ENCODE data around the gene IGSF6. TPM values are rescaled to one million over a fixed set of nuclear protein-coding genes. Genes with fewer than 3 reads are reported as not detected.
"Not testable (repeated sequence)": the region's sequence is repeated elsewhere in the genome, so short reads cannot be mapped to it uniquely, and the experiment has no call there.

The IGSF6 gene
- total RNA-seq, 1 experiment from 2014 or later: 0.56 TPM

DNA sequence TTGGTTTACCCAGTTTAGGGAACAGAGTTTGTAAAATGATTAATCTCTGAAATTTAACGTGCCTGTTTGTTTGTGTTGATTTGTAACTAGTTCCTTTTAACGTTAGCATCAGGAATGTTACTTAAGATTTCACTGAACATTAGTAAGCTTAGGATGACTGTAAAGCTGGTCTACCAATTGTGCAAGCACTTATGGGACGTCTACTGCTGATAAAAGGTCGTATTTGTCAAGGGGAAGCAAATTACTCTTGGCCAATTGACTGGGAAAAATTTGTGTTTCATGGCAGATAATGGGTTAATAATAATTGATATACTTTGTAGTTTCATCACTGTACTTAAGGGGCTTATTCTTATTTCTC is 41.2 kb downstream of the IGSF6 start:
- DNase-seq: no peak
- Histone ChIP-seq H3K4me2 (ENCODE audit: low read depth, low read length, poor library complexity, severe bottlenecking) (peak overlapping the region; percentile 60), H3K36me3 (ENCODE audit: insufficient read depth, low read length) (no peaks in the 10 kb centered on the region), H3K4me1 (ENCODE audit: low read length) (peaks cover 49% of the 10 kb centered on the region), H3K27ac (ENCODE audit: low read length) (peak overlapping the region; percentile 63; the same call in 1 of the 2 replicates), H3K9me3 (ENCODE audit: low read length) (no peaks in the 10 kb centered on the region), H3K9ac (ENCODE audit: low read length) (no peak overlapping the region), H4K20me1 (ENCODE audit: insufficient read depth, low read depth, low read length) (peaks cover 24% of the 10 kb centered on the region; the same call in 1 of the 2 replicates), H3K9me2 (replicated peaks; ENCODE audit: insufficient read depth, low read length) (no peaks in the 10 kb centered on the region), H3K4me3 (ENCODE audit: low read length) (no peak overlapping the region), H2AFZ (ENCODE audit: low read length) (no peak overlapping the region), H3K27me3 (ENCODE audit: low read length) (no peaks in the 10 kb centered on the region), H3K79me2 (ENCODE audit: low read length) (peaks cover 99% of the 10 kb centered on the region)

DNA sequence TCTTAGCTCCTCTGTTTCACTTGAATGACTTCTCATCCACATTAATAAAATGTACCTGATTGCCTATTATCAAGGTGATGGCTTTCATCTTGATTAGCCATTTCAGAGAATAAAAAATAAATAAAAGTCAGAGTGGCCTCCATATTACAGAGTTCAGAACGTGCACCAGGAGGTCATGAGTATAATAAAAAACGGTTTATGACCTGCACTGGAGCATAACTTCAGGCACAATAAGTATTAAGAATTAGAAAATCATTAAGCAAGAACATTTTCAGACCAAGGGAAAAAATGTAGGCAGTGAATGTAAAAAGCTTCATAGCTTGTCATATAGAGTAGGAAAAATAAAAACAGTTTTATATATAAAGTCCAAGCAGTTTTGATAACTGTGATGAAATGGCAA is 41.6 kb downstream of the IGSF6 start:
- peak overlapping the region; percentile 32; the same call in 1 of the 2 replicates for H3K27ac ChIP-seq (ENCODE audit: low read length)
- H3K4me2 ChIP-seq (ENCODE audit: low read depth, low read length, poor library complexity, severe bottlenecking): peak overlapping the region; percentile 60
- no peak overlapping the region for H3K4me3 ChIP-seq (ENCODE audit: low read length)
- peaks cover 24% of the 10 kb centered on the region; the same call in 1 of the 2 replicates for H4K20me1 ChIP-seq (ENCODE audit: insufficient read depth, low read depth, low read length)
- no peak overlapping the region for H3K9ac ChIP-seq (ENCODE audit: low read length)
- no peaks in the 10 kb centered on the region for H3K9me2 ChIP-seq (replicated peaks; ENCODE audit: insufficient read depth, low read length)
- no peaks in the 10 kb centered on the region for H3K27me3 ChIP-seq (ENCODE audit: low read length)
- no peaks in the 10 kb centered on the region for H3K36me3 ChIP-seq (ENCODE audit: insufficient read depth, low read length)
- peaks cover 97% of the 10 kb centered on the region for H3K79me2 ChIP-seq (ENCODE audit: low read length)
- H2AFZ ChIP-seq (ENCODE audit: low read length): no peak overlapping the region
- H3K4me1 ChIP-seq (ENCODE audit: low read length): peaks cover 45% of the 10 kb centered on the region
- no peak for DNase-seq
- H3K9me3 ChIP-seq (ENCODE audit: low read length): no peaks in the 10 kb centered on the region

DNA sequence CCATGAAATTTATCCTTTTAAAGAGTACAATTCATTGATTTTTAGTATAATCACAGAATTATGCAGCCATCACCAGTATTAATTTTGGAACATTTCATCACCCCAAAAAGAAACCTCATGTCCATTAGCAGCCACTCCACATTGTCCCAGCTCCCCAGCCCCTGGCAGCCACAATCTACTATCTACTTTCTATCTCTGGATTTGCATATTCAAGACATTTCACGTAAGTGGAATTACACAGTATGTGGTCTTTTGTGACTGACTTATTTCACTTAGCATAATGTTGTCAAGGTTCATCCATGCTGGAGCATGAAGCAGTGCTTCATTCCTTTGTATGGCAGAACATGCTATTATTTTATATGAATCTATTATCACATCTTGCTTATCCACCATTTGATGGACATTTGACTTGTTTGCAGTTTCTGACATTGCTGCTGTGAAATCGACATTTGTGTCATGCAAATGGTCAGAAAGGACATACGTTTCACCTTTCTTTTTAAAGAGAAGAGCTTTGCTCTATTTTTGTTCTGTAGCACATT is 42.3 kb downstream of the IGSF6 start:
- H3K4me2 ChIP-seq (ENCODE audit: low read depth, low read length, poor library complexity, severe bottlenecking): peak overlapping the region; percentile 60

DNA sequence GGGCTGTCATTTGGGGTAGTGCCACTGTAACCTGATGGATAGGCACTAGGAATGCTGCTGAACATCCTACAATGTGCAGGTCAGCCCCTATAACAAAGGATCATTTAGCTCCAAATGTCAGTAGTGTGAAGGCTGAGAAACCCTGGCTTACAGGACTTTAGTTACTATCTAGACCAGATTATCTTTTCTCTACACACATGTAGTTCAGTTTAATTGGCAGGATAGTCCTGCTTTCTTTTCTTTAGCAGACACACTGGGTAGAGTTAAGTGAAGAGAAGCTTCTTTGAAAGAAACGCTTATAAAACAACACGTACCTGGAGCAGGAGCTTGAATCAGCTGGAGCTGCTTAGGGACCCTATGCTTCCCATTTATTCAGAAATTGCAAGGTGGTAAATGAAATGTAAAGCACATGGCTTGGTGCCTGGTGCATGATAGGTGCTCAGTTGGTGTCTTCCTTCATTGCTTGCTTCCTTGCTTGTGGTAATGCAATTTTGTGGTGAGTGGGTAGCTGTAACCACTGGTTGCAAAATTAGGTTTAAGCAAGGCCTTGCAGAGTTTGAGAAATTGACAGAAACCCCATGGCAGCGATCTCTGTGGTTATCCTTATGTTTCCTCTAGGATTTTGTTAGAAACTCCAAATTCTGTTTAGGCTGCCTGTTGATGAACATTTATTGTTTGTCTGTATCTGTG is 43.6 kb downstream of the IGSF6 start:
- Histone ChIP-seq H3K79me2 (ENCODE audit: low read length) (peaks cover 96% of the 10 kb centered on the region), H3K9ac (ENCODE audit: low read length) (no peak overlapping the region; the same call in 1 of the 2 replicates), H3K9me2 (replicated peaks; ENCODE audit: insufficient read depth, low read length) (no peaks in the 10 kb centered on the region), H3K27me3 (ENCODE audit: low read length) (no peaks in the 10 kb centered on the region), H3K4me1 (ENCODE audit: low read length) (peaks cover 44% of the 10 kb centered on the region), H3K4me3 (ENCODE audit: low read length) (peak overlapping the region; percentile 8), H2AFZ (ENCODE audit: low read length) (no peak overlapping the region), H4K20me1 (ENCODE audit: insufficient read depth, low read depth, low read length) (peaks cover 35% of the 10 kb centered on the region; the same call in 1 of the 2 replicates), H3K27ac (ENCODE audit: low read length) (peak overlapping the region; percentile 32; the same call in 1 of the 2 replicates), H3K9me3 (ENCODE audit: low read length) (no peaks in the 10 kb centered on the region), H3K4me2 (ENCODE audit: low read depth, low read length, poor library complexity, severe bottlenecking) (peak overlapping the region; percentile 60), H3K36me3 (ENCODE audit: insufficient read depth, low read length) (no peaks in the 10 kb centered on the region)
- DNase-seq: no peak

More for the DNA sequence above, 42.3 kb downstream of the IGSF6 start:
- Histone ChIP-seq H3K79me2 (ENCODE audit: low read length) (peaks cover 97% of the 10 kb centered on the region), H4K20me1 (ENCODE audit: insufficient read depth, low read depth, low read length) (peaks cover 28% of the 10 kb centered on the region; the same call in 1 of the 2 replicates), H3K4me3 (ENCODE audit: low read length) (peak overlapping the region; percentile 8), H3K27ac (ENCODE audit: low read length) (peak overlapping the region; percentile 32), H3K9me2 (replicated peaks; ENCODE audit: insufficient read depth, low read length) (no peaks in the 10 kb centered on the region), H3K36me3 (ENCODE audit: insufficient read depth, low read length) (no peaks in the 10 kb centered on the region), H3K27me3 (ENCODE audit: low read length) (no peaks in the 10 kb centered on the region), H3K9ac (ENCODE audit: low read length) (no peak overlapping the region), H3K9me3 (ENCODE audit: low read length) (no peaks in the 10 kb centered on the region), H2AFZ (ENCODE audit: low read length) (no peak overlapping the region), H3K4me1 (ENCODE audit: low read length) (peaks cover 44% of the 10 kb centered on the region)
- peak; percentile 48 for DNase-seq

- not testable (repeated sequence) for DNase-seq; H3K9me2 ChIP-seq (replicated peaks; ENCODE audit: insufficient read depth, low read length); H2AFZ ChIP-seq (ENCODE audit: low read length); H3K9ac ChIP-seq (ENCODE audit: low read length); H3K27ac ChIP-seq (ENCODE audit: low read length); H3K9me3 ChIP-seq (ENCODE audit: low read length); H3K27me3 ChIP-seq (ENCODE audit: low read length); H3K4me3 ChIP-seq (ENCODE audit: low read length); H3K4me2 ChIP-seq (ENCODE audit: low read depth, low read length, poor library complexity, severe bottlenecking); H3K36me3 ChIP-seq (ENCODE audit: insufficient read depth, low read length)
- Histone ChIP-seq H4K20me1 (ENCODE audit: insufficient read depth, low read depth, low read length) (peaks cover 49% of the 10 kb centered on the region), H3K4me1 (ENCODE audit: low read length) (peaks cover 48% of the 10 kb centered on the region), H3K79me2 (ENCODE audit: low read length) (peaks cover 96% of the 10 kb centered on the region)
Measured at GRCh38 chr16:21605848-21606247, 46.6 kb downstream of the IGSF6 start.

DNA sequence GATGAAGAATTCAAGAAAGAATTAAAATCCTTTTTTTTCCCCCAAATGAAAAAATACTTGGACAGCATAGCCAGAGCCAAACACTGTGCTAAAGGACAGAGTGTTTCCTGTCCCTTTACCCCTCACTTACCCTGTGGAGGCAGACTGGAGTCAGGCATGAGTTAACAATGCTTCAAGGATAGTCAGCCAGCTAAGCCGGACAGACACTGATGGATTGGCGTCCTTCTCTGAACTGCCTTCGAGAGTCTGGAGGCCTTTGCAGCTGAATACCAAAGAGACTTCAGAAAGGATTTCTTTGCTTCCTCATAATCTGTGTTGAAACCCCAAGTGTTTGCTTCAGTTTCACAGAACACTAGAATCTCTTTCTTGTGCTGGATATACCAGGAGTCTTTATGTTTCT is 48.5 kb downstream of the IGSF6 start:
- no peak overlapping the region for H3K27ac ChIP-seq (ENCODE audit: low read length)
- H3K9ac ChIP-seq (ENCODE audit: low read length): no peak overlapping the region
- no peak overlapping the region for H3K4me3 ChIP-seq (ENCODE audit: low read length)
- H3K9me2 ChIP-seq (replicated peaks; ENCODE audit: insufficient read depth, low read length): no peaks in the 10 kb centered on the region
- H4K20me1 ChIP-seq (ENCODE audit: insufficient read depth, low read depth, low read length): peaks cover 46% of the 10 kb centered on the region
- H3K79me2 ChIP-seq (ENCODE audit: low read length): peaks cover 86% of the 10 kb centered on the region
- no peaks in the 10 kb centered on the region for H3K9me3 ChIP-seq (ENCODE audit: low read length)
- H2AFZ ChIP-seq (ENCODE audit: low read length): no peak overlapping the region
- no peaks in the 10 kb centered on the region for H3K27me3 ChIP-seq (ENCODE audit: low read length)
- DNase-seq: no peak
- no peaks in the 10 kb centered on the region for H3K36me3 ChIP-seq (ENCODE audit: insufficient read depth, low read length)
- no peak overlapping the region for H3K4me2 ChIP-seq (ENCODE audit: low read depth, low read length, poor library complexity, severe bottlenecking)
- H3K4me1 ChIP-seq (ENCODE audit: low read length): peaks cover 32% of the 10 kb centered on the region

DNA sequence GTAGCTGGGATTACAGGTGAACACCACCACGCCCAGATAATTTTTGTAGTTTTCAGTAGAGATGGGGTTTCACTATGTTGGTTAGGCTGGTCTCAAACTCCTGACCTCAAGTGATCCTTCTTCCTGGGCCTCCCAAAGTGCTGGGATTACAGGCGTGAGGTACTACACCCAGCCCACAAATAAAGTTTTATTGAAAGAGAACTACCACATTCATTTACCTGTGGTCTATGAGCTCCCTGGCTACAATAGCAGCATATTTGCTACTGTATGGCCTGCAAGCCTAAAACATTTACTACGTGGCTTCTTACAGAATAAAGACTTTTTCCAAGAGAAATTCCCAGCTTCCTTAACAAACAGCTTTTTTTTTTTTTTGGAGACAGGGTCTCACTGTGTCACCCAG is 49.6 kb downstream of the IGSF6 start:
- Histone ChIP-seq H3K4me3 (ENCODE audit: low read length) (no peak overlapping the region), H3K9me2 (replicated peaks; ENCODE audit: insufficient read depth, low read length) (no peaks in the 10 kb centered on the region), H2AFZ (ENCODE audit: low read length) (no peak overlapping the region), H3K9ac (ENCODE audit: low read length) (no peak overlapping the region), H4K20me1 (ENCODE audit: insufficient read depth, low read depth, low read length) (peaks cover 40% of the 10 kb centered on the region), H3K27ac (ENCODE audit: low read length) (no peak overlapping the region), H3K4me2 (ENCODE audit: low read depth, low read length, poor library complexity, severe bottlenecking) (no peak overlapping the region), H3K4me1 (ENCODE audit: low read length) (peaks cover 29% of the 10 kb centered on the region), H3K9me3 (ENCODE audit: low read length) (no peaks in the 10 kb centered on the region), H3K27me3 (ENCODE audit: low read length) (no peaks in the 10 kb centered on the region), H3K36me3 (ENCODE audit: insufficient read depth, low read length) (no peaks in the 10 kb centered on the region), H3K79me2 (ENCODE audit: low read length) (peaks cover 75% of the 10 kb centered on the region)
- DNase-seq: no peak

DNA sequence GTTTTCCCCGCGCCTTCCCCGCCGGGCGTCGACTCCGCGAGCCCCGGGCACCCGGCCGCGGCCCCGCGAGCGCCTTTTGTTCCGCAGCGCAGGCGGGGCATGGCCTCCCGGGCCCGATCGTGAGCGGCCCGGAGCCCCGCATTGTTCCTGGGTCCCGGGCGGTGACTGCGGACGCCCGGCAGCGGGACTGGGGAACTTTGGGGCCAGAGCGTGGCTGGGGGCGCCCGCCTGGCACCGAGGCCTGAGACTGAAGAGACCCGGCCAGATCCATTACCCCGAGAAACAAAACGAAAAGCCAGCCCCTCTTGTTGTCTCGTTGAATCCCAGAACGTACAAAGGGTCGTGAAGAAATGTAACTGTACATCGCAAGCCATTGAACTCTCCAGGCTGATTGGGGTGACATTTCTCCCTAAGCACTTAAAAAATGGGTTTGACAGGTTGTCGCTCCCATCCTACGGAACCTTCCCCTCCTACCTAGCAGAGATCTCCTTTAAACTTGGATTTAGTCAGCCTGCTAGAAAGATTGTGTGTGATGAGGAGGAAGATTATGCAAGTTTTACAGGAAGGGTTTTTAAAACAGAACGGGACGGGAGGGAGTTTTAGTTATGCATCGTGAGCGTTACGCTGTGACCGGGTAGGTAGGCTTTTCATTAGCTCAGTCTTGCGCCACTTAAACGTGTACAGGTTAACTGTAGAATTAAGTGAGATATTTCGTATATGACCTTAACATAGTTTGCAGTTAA is 52.2 kb downstream of the IGSF6 start:
- Histone ChIP-seq H3K4me3 (ENCODE audit: low read length) (peak overlapping the region; percentile 85), H3K27ac (ENCODE audit: low read length) (peak overlapping the region; percentile 75), H2AFZ (ENCODE audit: low read length) (no peak overlapping the region), H3K27me3 (ENCODE audit: low read length) (no peaks in the 10 kb centered on the region), H3K9me2 (replicated peaks; ENCODE audit: insufficient read depth, low read length) (no peaks in the 10 kb centered on the region), H3K4me1 (ENCODE audit: low read length) (peaks cover 29% of the 10 kb centered on the region), H3K4me2 (ENCODE audit: low read depth, low read length, poor library complexity, severe bottlenecking) (peak overlapping the region; percentile 89), H3K36me3 (ENCODE audit: insufficient read depth, low read length) (no peaks in the 10 kb centered on the region), H4K20me1 (ENCODE audit: insufficient read depth, low read depth, low read length) (peaks cover 31% of the 10 kb centered on the region), H3K79me2 (ENCODE audit: low read length) (peaks cover 51% of the 10 kb centered on the region), H3K9me3 (ENCODE audit: low read length) (no peaks in the 10 kb centered on the region), H3K9ac (ENCODE audit: low read length) (peak overlapping the region; percentile 91)
- peak; percentile 74 for DNase-seq
